22Rv1 (cell line): ENCODE measurements around the gene TAOK3.

ENCODE experiments used
- H3K27ac ChIP-seq: fragments of 450-650 bp; 2 replicates; pipeline ENCODE4 v1.5.1; 2017
- ZFX ChIP-seq: fragments of 450-650 bp; IDR thresholded peaks from 2 replicates; pipeline ENCODE4 v1.6.1; 2017; ENCODE audit warnings: antibody characterized with exemption, borderline replicate concordance
- TF ChIP-seq, protein P1 (sequence below): fragments of 450-650 bp; IDR thresholded peaks from 2 replicates; pipeline ENCODE4 v1.5.1; 2017; ENCODE audit warnings: mild to moderate bottlenecking

The TAOK3 gene

DNA sequence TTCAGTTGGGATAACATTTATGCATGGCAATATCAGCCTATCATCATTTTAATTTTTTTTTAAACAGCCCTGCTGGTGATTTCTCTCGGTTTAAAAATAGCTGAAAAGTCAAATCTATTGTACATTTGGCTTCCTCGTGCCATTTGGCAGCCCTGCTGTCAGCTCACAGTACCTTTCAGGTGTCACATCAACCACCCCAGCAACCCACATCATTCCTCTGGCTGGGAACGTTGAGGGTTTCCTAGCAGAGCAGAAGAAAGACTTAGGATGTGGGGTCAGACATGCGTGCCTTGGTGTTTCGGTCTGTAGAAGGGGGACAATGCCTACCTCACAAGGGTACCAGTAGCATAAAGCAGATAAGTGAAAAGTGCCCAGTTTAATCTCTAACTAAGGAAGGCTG lies 221.0 kb downstream of the TAOK3 start:
- H3K27ac ChIP-seq = 0 out of 2 replicates have a peak overlapping the region, but pooled peaks have one; percentile 2
- TF ChIP-seq ZFX = no peak

DNA sequence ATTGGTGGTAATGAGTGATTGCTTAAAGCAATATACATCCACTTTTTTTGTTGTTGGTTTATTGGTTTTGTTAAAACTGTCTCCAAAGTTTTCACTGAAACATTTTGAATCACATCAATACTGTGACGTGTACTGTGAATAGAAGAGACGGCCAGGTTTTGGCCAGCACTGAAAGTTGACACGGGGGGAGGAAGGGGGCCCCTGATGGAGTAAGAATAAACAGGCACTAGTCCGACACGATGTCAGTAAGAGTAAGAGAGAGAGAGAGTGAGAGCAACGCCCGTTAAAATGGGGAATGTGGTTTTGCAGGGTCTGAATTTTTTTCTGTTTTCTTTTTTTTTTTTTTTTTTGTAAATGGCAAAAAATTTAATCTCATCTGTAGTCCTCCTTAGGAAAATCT lies 222.1 kb downstream of the TAOK3 start:
- TF ChIP-seq, protein P1, sequence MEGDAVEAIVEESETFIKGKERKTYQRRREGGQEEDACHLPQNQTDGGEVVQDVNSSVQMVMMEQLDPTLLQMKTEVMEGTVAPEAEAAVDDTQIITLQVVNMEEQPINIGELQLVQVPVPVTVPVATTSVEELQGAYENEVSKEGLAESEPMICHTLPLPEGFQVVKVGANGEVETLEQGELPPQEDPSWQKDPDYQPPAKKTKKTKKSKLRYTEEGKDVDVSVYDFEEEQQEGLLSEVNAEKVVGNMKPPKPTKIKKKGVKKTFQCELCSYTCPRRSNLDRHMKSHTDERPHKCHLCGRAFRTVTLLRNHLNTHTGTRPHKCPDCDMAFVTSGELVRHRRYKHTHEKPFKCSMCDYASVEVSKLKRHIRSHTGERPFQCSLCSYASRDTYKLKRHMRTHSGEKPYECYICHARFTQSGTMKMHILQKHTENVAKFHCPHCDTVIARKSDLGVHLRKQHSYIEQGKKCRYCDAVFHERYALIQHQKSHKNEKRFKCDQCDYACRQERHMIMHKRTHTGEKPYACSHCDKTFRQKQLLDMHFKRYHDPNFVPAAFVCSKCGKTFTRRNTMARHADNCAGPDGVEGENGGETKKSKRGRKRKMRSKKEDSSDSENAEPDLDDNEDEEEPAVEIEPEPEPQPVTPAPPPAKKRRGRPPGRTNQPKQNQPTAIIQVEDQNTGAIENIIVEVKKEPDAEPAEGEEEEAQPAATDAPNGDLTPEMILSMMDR = no peak
- TF ChIP-seq ZFX = no peak
- H3K27ac ChIP-seq = no peak overlapping the region

DNA sequence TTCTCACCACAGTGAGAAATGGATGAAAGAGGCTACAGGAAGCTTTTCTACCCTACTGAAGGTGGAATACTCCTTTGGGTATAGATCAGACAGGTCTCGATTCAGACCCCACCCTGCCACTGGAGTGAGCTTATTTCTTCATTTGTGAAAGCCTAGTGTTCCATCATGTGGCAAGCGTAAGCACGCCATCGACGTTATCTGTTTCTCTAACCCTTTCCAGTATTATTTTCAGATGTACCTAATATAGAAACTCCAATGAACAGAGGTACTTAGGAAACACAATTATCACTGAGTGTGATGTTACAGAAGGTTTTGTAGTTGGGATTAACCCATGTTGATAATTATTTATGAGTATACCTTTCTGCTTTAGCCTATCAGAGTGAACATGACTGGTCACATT lies 224.4 kb downstream of the TAOK3 start:
- H3K27ac ChIP-seq = peak overlapping the region; percentile 9; the same call in 1 of the 2 replicates
- TF ChIP-seq, protein P1 = no peak
- no peak for TF ChIP-seq ZFX

DNA sequence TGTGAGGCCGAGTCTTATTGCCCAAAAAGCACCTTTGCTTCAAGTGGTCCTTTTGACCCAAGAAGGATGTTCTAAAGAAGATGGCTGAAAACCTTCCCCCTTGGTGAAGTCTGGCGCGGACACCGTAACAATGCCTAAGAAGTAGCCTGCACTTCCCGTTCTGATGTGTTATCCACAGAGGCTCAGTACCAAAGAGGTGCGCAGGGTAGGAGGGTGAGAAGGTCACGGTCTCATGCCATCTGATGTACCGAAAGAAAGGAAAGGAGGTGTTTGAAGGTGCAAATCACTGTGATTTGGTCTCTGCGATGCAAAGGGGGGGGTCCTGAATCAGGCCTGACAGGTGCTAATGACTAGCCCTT lies 226.9 kb downstream of the TAOK3 start:
- TF ChIP-seq ZFX = no peak
- TF ChIP-seq, protein P1 = no peak
- no peak overlapping the region for H3K27ac ChIP-seq

DNA sequence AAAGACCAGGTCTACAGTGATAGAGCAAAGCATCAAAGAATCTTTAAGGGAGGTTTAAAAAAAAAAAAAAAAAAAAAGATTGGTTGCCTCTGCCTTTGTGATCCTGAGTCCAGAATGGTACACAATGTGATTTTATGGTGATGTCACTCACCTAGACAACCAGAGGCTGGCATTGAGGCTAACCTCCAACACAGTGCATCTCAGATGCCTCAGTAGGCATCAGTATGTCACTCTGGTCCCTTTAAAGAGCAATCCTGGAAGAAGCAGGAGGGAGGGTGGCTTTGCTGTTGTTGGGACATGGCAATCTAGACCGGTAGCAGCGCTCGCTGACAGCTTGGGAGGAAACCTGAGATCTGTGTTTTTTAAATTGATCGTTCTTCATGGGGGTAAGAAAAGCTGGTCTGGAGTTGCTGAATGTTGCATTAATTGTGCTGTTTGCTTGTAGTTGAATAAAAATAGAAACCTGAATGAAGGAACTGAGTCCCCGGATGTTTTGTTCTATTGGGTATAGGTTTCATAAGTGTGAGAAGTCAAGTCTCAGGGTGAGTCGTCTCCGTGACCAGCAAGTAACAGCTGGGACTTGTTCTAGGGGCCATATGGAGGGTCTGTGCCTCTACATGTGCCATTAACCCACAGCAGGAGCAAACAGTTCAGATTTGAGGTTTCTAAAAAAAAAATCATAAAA lies 227.5 kb downstream of the TAOK3 start:
- TF ChIP-seq, protein P1 = no peak
- no peak for TF ChIP-seq ZFX
- no peak overlapping the region for H3K27ac ChIP-seq

DNA sequence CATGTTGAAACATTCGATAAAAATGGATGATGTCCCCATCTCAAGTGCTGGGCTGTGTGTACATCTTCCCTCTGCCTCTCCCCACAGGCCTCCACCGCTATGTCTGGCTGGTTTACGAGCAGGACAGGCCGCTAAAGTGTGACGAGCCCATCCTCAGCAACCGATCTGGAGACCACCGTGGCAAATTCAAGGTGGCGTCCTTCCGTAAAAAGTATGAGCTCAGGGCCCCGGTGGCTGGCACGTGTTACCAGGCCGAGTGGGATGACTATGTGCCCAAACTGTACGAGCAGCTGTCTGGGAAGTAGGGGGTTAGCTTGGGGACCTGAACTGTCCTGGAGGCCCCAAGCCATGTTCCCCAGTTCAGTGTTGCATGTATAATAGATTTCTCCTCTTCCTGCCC lies 228.2 kb downstream of the TAOK3 start:
- no peak overlapping the region for H3K27ac ChIP-seq
- TF ChIP-seq ZFX = no peak
- TF ChIP-seq, protein P1 = no peak

DNA sequence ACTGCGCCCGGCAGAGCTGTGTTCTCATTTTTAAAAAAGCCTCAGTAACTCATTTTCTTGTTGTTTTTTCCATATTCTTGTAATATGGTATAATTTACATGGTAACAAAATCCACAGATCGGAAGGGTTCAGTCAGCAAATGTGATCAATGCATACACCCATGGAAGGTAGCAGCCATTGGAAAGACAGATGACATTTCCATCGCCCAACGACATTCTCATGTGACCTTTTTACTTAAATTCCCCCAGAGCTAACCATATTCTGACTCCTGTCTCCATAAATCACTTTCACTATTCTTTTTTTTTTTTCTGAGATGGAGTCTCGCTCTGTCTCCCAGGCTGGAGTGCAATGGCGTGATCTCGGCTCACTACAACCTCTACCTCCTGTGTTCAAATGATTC lies 231.9 kb downstream of the TAOK3 start:
- TF ChIP-seq ZFX = no peak
- TF ChIP-seq, protein P1 = no peak
- H3K27ac ChIP-seq = no peak overlapping the region
